Gastrocnemius medialis (tissue), 4 donors: ENCODE data around the gene SEPTIN12.

Source experiments
- POLR2A ChIP-seq, 2 donors: fragments of 450-650 bp; IDR thresholded peaks; one replicate each; pipeline ENCODE4 v1.6.1; 2017; ENCODE audit warnings: antibody characterized with exemption in 2 of 2, mild to moderate bottlenecking in 2 of 2, moderate library complexity in 2 of 2
- TF ChIP-seq, protein P1 (sequence below), 5 experiments: fragments of 450-650 bp in 3 of 5; fragments of 200-600 bp in 2 of 5; sonication (generic) in 2 of 5; IDR thresholded peaks in 4 of 5; conservative IDR thresholded peaks in 1 of 5; 1 replicate in 4 of 5; 2 replicates in 1 of 5; pipeline ENCODE4 v1.5.1; 2016 to 2019; ENCODE audit warnings: antibody characterized with exemption in 5 of 5, mild to moderate bottlenecking in 3 of 5, moderate library complexity in 3 of 5

- TF ChIP-seq, protein P1, sequence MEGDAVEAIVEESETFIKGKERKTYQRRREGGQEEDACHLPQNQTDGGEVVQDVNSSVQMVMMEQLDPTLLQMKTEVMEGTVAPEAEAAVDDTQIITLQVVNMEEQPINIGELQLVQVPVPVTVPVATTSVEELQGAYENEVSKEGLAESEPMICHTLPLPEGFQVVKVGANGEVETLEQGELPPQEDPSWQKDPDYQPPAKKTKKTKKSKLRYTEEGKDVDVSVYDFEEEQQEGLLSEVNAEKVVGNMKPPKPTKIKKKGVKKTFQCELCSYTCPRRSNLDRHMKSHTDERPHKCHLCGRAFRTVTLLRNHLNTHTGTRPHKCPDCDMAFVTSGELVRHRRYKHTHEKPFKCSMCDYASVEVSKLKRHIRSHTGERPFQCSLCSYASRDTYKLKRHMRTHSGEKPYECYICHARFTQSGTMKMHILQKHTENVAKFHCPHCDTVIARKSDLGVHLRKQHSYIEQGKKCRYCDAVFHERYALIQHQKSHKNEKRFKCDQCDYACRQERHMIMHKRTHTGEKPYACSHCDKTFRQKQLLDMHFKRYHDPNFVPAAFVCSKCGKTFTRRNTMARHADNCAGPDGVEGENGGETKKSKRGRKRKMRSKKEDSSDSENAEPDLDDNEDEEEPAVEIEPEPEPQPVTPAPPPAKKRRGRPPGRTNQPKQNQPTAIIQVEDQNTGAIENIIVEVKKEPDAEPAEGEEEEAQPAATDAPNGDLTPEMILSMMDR (IDR thresholded peaks at IDR 0.05 in 4 of 5, conservative IDR thresholded peaks at IDR 0.05 in 1 of 5): no peak
- peak in 1 of 2 donors; percentile 54 for TF ChIP-seq POLR2A (IDR thresholded peaks at IDR 0.05)
Observed at GRCh38 chr16:4801962-4802658, 14.0 kb upstream of the SEPTIN12 start, which contains the start of gene ROGDI.
